Chondrocyte (in vitro differentiated cells): ENCODE results near the gene CDH7. TPM values are rescaled to one million over a fixed set of nuclear protein-coding genes. Genes with fewer than 3 reads are reported as not detected.

Source experiments
- DNase-seq: peaks from one replicate; pipeline ENCODE4 v3.0.0; 2021; ENCODE audit warnings: mixed read lengths, low spot score
- H3K27ac Mint-ChIP-seq: one replicate; pipeline ENCODE4 v1.8.0; 2021; ENCODE audit warnings: mild to moderate bottlenecking, moderate library complexity, mixed read lengths; ENCODE audit not compliant: unreplicated experiment
- H3K27me3 Mint-ChIP-seq: 2 replicates; pipeline ENCODE4 v1.8.0; 2021; ENCODE audit warnings: low read depth, mixed read lengths
- H3K36me3 Mint-ChIP-seq: 2 replicates; pipeline ENCODE4 v1.8.0; 2021; ENCODE audit warnings: low read depth, mixed read lengths
- H3K4me1 Mint-ChIP-seq: 2 replicates; pipeline ENCODE4 v1.8.0; 2021; ENCODE audit warnings: low read depth, mild to moderate bottlenecking, mixed read lengths
- H3K4me3 Mint-ChIP-seq: one replicate; pipeline ENCODE4 v1.8.0; 2021; ENCODE audit warnings: mild to moderate bottlenecking, moderate library complexity, mixed read lengths; ENCODE audit not compliant: unreplicated experiment
- H3K9me3 Mint-ChIP-seq: 2 replicates; pipeline ENCODE4 v1.8.0; 2021; ENCODE audit warnings: low read depth, mixed read lengths
- CTCF ChIP-seq: fragments of 200-600 bp; sonication (generic); IDR thresholded peaks from 2 replicates; pipeline ENCODE4 v1.5.0; 2021; ENCODE audit warnings: antibody characterized with exemption, mild to moderate bottlenecking, moderate library complexity
- total RNA-seq: library from RNA; stranded (reverse); gene quantifications from 3 replicates; pipeline ENCODE4 v1.2.1, GENCODE V29; 2021

The CDH7 gene
- total RNA-seq, 1 donor from 2014 or later = not detected

- no peaks in the 10 kb centered on the region for H3K4me1 Mint-ChIP-seq
- peaks cover 2% of the 10 kb centered on the region for H3K36me3 Mint-ChIP-seq
- H3K9me3 Mint-ChIP-seq = peaks cover 6% of the 10 kb centered on the region
- no peak overlapping the region for H3K27ac Mint-ChIP-seq
- H3K27me3 Mint-ChIP-seq = peaks cover 3% of the 10 kb centered on the region
- no peak for TF ChIP-seq CTCF
- no peak overlapping the region for H3K4me3 Mint-ChIP-seq
- no peak for DNase-seq
Observed at GRCh38 chr18:65937180-65937579, 186.4 kb downstream of the CDH7 start.

GRCh38 chr18:65938592-65939372 is 188.0 kb downstream of the CDH7 start:
- no peak overlapping the region for H3K27ac Mint-ChIP-seq
- TF ChIP-seq CTCF = peak; percentile 64
- no peaks in the 10 kb centered on the region for H3K9me3 Mint-ChIP-seq
- H3K4me3 Mint-ChIP-seq = no peak overlapping the region
- no peaks in the 10 kb centered on the region for H3K36me3 Mint-ChIP-seq
- no peaks in the 10 kb centered on the region for H3K4me1 Mint-ChIP-seq
- no peaks in the 10 kb centered on the region for H3K27me3 Mint-ChIP-seq
- no peak for DNase-seq
